SK-N-SH (cell line): ENCODE data around the gene RANBP10. TPM values are rescaled to one million over a fixed set of nuclear protein-coding genes. Genes with fewer than 3 reads are reported as not detected.

Experiments used
- CTCF ChIA-PET: fragments of 300-600, 350-600 bp; formaldehyde crosslinking; extraction: SDS; loops from one replicate; lab custom pipeline; 2021; lab: Yijun Ruan, JAX
- POLR2A ChIA-PET: fragments of 350-600 bp; sonication (Branson Sonifier 250); formaldehyde crosslinking; extraction: SDS; loops from one replicate; lab custom pipeline; 2020; ENCODE audit warnings: antibody characterized with exemption, inconsistent platforms; lab: Yijun Ruan, JAX
- DNase-seq: peaks from one replicate; pipeline ENCODE4 v3.0.0; 2012
- H2AFZ ChIP-seq: fragments of 200-600 bp; sonication (generic); 2 replicates; pipeline ENCODE4 v1.8.1; 2016; ENCODE audit warnings: antibody characterized with exemption, mild to moderate bottlenecking, low read depth
- H3F3A ChIP-seq: fragments of 200-600 bp; sonication (generic); replicated peaks from 2 replicates; pipeline ENCODE3; 2016; ENCODE audit warnings: antibody characterized with exemption, mild to moderate bottlenecking; ENCODE audit not compliant: insufficient read depth
- H3K27ac ChIP-seq, 2 experiments: fragments of 200-500 bp in 1 of 2; fragments of 200-600 bp in 1 of 2; sonication (Bioruptor generic) in 1 of 2; sonication (generic), shearing (Covaris generic) in 1 of 2; 2 replicates each; pipeline versions ENCODE4 v1.5.1 to v1.6.1; 2014 to 2016; ENCODE audit warnings: low read depth in 2 of 2, inconsistent platforms in 1 of 2, low read length in 1 of 2, mild to moderate bottlenecking in 1 of 2, mixed read lengths in 1 of 2
- H3K27me3 ChIP-seq: fragments of 200-600 bp; sonication (generic), shearing (Covaris generic); 2 replicates; pipeline ENCODE4 v1.6.1; 2016; ENCODE audit warnings: mixed run types; ENCODE audit not compliant: insufficient read depth
- H3K36me3 ChIP-seq, 2 experiments: fragments of 200-500 bp in 1 of 2; fragments of 200-600 bp in 1 of 2; sonication (Bioruptor generic) in 1 of 2; sonication (generic) in 1 of 2; replicated peaks in 1 of 2; 2 replicates each; pipeline versions ENCODE3 to v1.5.1; 2014 to 2016; ENCODE audit warnings: low read length in 1 of 2, mild to moderate bottlenecking in 1 of 2; ENCODE audit not compliant: insufficient read depth in 2 of 2, control insufficient read depth in 1 of 2
- H3K4me1 ChIP-seq, 2 experiments: fragments of 200-500 bp in 1 of 2; fragments of 200-600 bp in 1 of 2; sonication (Bioruptor generic) in 1 of 2; sonication (generic), shearing (Covaris generic) in 1 of 2; 2 replicates each; pipeline versions ENCODE4 v1.5.1 to v1.6.1; 2014 to 2016; ENCODE audit warnings: low read depth in 1 of 2, low read length in 1 of 2, mixed run types in 1 of 2; ENCODE audit not compliant: insufficient read depth in 2 of 2, control insufficient read depth in 1 of 2
- H3K4me2 ChIP-seq: fragments of 200-600 bp; sonication (generic), shearing (Covaris generic); 2 replicates; pipeline ENCODE4 v1.6.1; 2017; ENCODE audit warnings: mixed run types
- H3K4me3 ChIP-seq, 2 experiments: fragments of 200-500 bp in 1 of 2; fragments of 200-600 bp in 1 of 2; sonication (Bioruptor generic) in 1 of 2; sonication (generic), shearing (Covaris generic) in 1 of 2; 2 replicates each; pipeline versions ENCODE4 v1.5.1 to v1.8.1; 2014 to 2016; ENCODE audit warnings: low read depth in 2 of 2, inconsistent platforms in 1 of 2, low read length in 1 of 2, mild to moderate bottlenecking in 1 of 2, mixed read lengths in 1 of 2, moderate library complexity in 1 of 2
- H3K79me2 ChIP-seq: fragments of 200-600 bp; sonication (generic); 2 replicates; pipeline ENCODE4 v1.8.1; 2017; ENCODE audit warnings: mild to moderate bottlenecking; ENCODE audit not compliant: insufficient read depth
- H3K9ac ChIP-seq: fragments of 200-600 bp; sonication (generic); 2 replicates; pipeline ENCODE4 v1.6.1; 2017; ENCODE audit warnings: mixed run types
- H3K9me2 ChIP-seq: fragments of 200-600 bp; sonication (generic); 2 replicates; pipeline ENCODE4 v1.6.1; 2017; ENCODE audit warnings: mixed run types
- H3K9me3 ChIP-seq: fragments of 200-600 bp; sonication (generic); 2 replicates; pipeline ENCODE4 v1.6.1; 2017; ENCODE audit warnings: mixed run types, mild to moderate bottlenecking, moderate library complexity
- H4K20me1 ChIP-seq: fragments of 200-600 bp; sonication (generic); 2 replicates; pipeline ENCODE4 v1.6.1; 2017; ENCODE audit warnings: mild to moderate bottlenecking, mixed run types; ENCODE audit not compliant: insufficient read depth
- FOSL2 ChIP-seq: IDR thresholded peaks from 2 replicates; pipeline ENCODE4 v1.4.0; 2012; ENCODE audit warnings: low read depth, mild to moderate bottlenecking, moderate library complexity, borderline replicate concordance
- FOXM1 ChIP-seq: IDR thresholded peaks from 2 replicates; pipeline ENCODE4 v1.4.0; 2012; ENCODE audit warnings: low read depth, mild to moderate bottlenecking
- JUND ChIP-seq: IDR thresholded peaks from 2 replicates; pipeline ENCODE4 v1.4.0; 2012
- NFIC ChIP-seq: IDR thresholded peaks from 2 replicates; pipeline ENCODE4 v1.4.0; 2012; ENCODE audit warnings: borderline replicate concordance
- POLR2AphosphoS5 ChIP-seq: IDR thresholded peaks from 2 replicates; pipeline ENCODE4 v1.6.1; 2012; ENCODE audit warnings: low read depth, low read length
- RAD21 ChIP-seq: IDR thresholded peaks from 2 replicates; pipeline ENCODE4 v1.6.1; 2012; ENCODE audit warnings: mild to moderate bottlenecking, low read length
- RCOR1 ChIP-seq: fragments of 150-350 bp; IDR thresholded peaks from 2 replicates; pipeline ENCODE4 v1.6.1; 2017; ENCODE audit warnings: antibody characterized with exemption, low read length
- RFX5 ChIP-seq: IDR thresholded peaks from 2 replicates; pipeline ENCODE4 v1.6.1; 2012; ENCODE audit warnings: mild to moderate bottlenecking, improper control_type of control experiment, low read length
- RXRA ChIP-seq: IDR thresholded peaks from 2 replicates; pipeline ENCODE4 v1.4.0; 2012; ENCODE audit warnings: low read depth, mild to moderate bottlenecking, borderline replicate concordance
- SIN3A ChIP-seq: IDR thresholded peaks from 2 replicates; pipeline ENCODE4 v1.6.1; 2012; ENCODE audit warnings: low read depth, mild to moderate bottlenecking, low read length, moderate library complexity, borderline replicate concordance
- SMC3 ChIP-seq: IDR thresholded peaks from 2 replicates; pipeline ENCODE4 v1.6.1; 2012; ENCODE audit warnings: low read depth, low read length, improper control_type of control experiment
- TEAD4 ChIP-seq: IDR thresholded peaks from 2 replicates; pipeline ENCODE4 v1.4.0; 2012; ENCODE audit warnings: mild to moderate bottlenecking, borderline replicate concordance; ENCODE audit not compliant: insufficient read depth
- YY1 ChIP-seq: IDR thresholded peaks from 2 replicates; pipeline ENCODE4 v1.4.0; 2012; ENCODE audit warnings: low read depth, mild to moderate bottlenecking
- WGBS: methylation state at CpG from one replicate; pipeline ENCODE4 v1.1.6; 2017; ENCODE audit warnings: low lambda C conversion rate; 5-methylcytosine and 5-hydroxymethylcytosine counted together
- polyA plus RNA-seq, 3 experiments: library from polyadenylated mRNA; depleted of rRNA; stranded (reverse); fragments of >200 nt; gene quantifications; 2 replicates each; pipeline ENCODE4 v1.2.3, GENCODE V29; 2012
- TF ChIP-seq, protein P1 (sequence below): fragments of 150-350 bp; IDR thresholded peaks from 2 replicates; pipeline ENCODE4 v1.6.1; 2016; ENCODE audit warnings: mild to moderate bottlenecking, low read depth, low read length
- TF ChIP-seq, protein P2 (sequence below): IDR thresholded peaks from 2 replicates; pipeline ENCODE4 v1.4.0; 2012; ENCODE audit warnings: low read depth
- TF ChIP-seq, protein P3 (sequence below): fragments of 200-600 bp; sonication (generic); IDR thresholded peaks from 2 replicates; pipeline ENCODE4 v1.6.1; 2017; ENCODE audit warnings: antibody characterized with exemption, mild to moderate bottlenecking, moderate library complexity
- TF ChIP-seq, protein P4 (sequence below): fragments of 150-350 bp; IDR thresholded peaks from 2 replicates; pipeline ENCODE4 v1.6.1; 2017; ENCODE audit warnings: antibody characterized with exemption, low read length, low read depth, borderline replicate concordance

Gene RANBP10
- polyA plus RNA-seq, 1 of the 3 experiments (the other 2 are of a cell fraction) = 12.1 TPM

DNA sequence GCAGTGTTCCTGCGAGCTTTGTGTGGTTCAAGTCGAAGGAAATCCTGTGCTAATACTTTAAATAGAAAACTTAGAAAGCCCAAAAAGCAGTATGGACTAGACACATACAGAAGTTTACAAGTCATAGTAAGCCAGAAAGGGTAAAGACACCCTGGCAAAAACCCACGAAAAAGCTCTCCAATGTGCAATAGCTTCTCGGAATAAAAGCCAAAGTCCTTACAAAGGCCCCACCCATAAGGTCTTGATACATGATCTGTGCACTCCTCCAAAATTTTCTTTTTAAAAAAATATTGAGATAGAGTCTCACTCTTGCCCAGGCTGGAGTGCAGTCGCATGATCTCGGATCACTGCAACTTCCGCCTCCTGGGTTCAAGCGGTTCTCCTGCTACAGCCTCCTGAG, 129.4 kb downstream of the RANBP10 start:
- Histone ChIP-seq H4K20me1 (no peaks in the 10 kb centered on the region), H3F3A (no peaks in the 10 kb centered on the region), H3K4me3 (no peak overlapping the region), H2AFZ (no peak overlapping the region), H3K4me2 (no peak overlapping the region), H3K9me2 (no peaks in the 10 kb centered on the region), H3K27ac (no peak overlapping the region), H3K27me3 (no peaks in the 10 kb centered on the region), H3K79me2 (no peaks in the 10 kb centered on the region), H3K36me3 (peaks cover 5 to 10% of the 10 kb centered on the region in 2 experiments), H3K9ac (no peak overlapping the region), H3K4me1 (peaks cover 15 to 26% of the 10 kb centered on the region in 2 experiments; a peak in 2 of 4 replicates), H3K9me3 (no peaks in the 10 kb centered on the region)
- DNase-seq = no peak
- 96% methylated on average over 8 of the region's 8 CpGs for WGBS
- TF ChIP-seq NFIC = no peak
- no peak for TF ChIP-seq SMC3
- TF ChIP-seq JUND = no peak
- CTCF ChIA-PET = interaction anchor here (1.0 to 1.3 kb wide), 3 partner anchors 9 to 156 kb away, joined by 3 to 6 read pairs (median 3); no protein-coding TSS in a partner anchor
- POLR2A ChIA-PET = no interaction called here

DNA sequence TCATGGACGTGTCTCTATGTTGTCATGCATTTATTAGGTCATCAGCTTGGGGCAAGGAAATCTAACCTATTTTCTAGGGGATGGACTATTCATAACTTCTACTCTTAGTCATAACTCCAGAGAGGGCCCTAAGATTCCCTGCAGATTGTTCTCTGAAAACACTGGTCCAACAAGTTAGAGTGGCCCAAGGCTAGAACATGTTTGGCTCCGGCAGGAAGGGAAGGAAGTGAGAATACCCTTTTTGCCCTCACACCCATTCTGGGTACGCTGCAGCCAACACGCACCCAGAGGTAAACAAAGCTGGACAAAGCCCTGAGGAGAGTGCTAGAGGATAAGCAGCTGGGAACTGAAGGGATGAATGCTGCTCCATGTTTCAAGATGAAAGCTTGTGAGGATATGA, 129.8 kb downstream of the RANBP10 start:
- DNase-seq = no peak
- H3K4me2 ChIP-seq = no peak overlapping the region
- no peaks in the 10 kb centered on the region for H3K27me3 ChIP-seq
- ChIA-PET POLR2A (no interaction called here), CTCF (interaction anchor here (1.0 to 1.3 kb wide), 3 partner anchors 8 to 155 kb away, joined by 3 to 6 read pairs (median 3); no protein-coding TSS in a partner anchor)
- H3K9me2 ChIP-seq = no peaks in the 10 kb centered on the region
- H3K9ac ChIP-seq = no peak overlapping the region
- H4K20me1 ChIP-seq = no peaks in the 10 kb centered on the region
- WGBS = 95% methylated on average over 4 of the region's 4 CpGs
- no peak overlapping the region for H3K4me3 ChIP-seq
- peaks cover 15 to 26% of the 10 kb centered on the region in 2 experiments; a peak in 2 of 4 replicates for H3K4me1 ChIP-seq
- H3K79me2 ChIP-seq = no peaks in the 10 kb centered on the region
- H3K36me3 ChIP-seq = peaks cover 5 to 10% of the 10 kb centered on the region in 2 experiments
- no peaks in the 10 kb centered on the region for H3K9me3 ChIP-seq
- H3F3A ChIP-seq = no peaks in the 10 kb centered on the region
- H2AFZ ChIP-seq = no peak overlapping the region
- H3K27ac ChIP-seq = no peak overlapping the region
- TF ChIP-seq RFX5 (no peak), FOXM1 (no peak), TEAD4 (no peak)
- TF ChIP-seq, protein P1, sequence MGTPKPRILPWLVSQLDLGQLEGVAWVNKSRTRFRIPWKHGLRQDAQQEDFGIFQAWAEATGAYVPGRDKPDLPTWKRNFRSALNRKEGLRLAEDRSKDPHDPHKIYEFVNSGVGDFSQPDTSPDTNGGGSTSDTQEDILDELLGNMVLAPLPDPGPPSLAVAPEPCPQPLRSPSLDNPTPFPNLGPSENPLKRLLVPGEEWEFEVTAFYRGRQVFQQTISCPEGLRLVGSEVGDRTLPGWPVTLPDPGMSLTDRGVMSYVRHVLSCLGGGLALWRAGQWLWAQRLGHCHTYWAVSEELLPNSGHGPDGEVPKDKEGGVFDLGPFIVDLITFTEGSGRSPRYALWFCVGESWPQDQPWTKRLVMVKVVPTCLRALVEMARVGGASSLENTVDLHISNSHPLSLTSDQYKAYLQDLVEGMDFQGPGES = no peak

DNA sequence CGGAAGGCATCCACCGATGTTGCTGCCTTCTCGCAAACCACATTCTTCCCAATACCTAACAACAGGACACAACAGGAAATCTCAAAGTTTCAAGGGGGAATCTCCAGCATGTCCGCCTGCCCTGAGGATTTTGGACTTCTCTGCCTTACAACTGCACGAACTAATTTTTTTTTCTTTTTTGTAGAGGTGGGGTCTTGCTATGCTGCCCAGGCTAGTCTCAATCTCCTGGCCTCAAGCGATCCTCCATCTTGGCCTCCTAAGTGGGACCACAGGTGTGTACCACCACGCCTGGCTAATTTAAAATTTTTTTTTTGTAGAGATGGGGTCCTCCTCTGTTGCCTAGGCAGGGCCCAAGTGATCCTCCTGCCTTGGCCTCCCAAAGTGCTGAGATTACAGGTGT, 130.4 kb downstream of the RANBP10 start:
- Histone ChIP-seq H3K4me1 (peaks cover 15 to 26% of the 10 kb centered on the region in 2 experiments; a peak in 2 of 4 replicates), H3K4me2 (no peak overlapping the region), H3K9me3 (no peaks in the 10 kb centered on the region), H3F3A (no peaks in the 10 kb centered on the region), H2AFZ (no peak overlapping the region), H3K79me2 (no peaks in the 10 kb centered on the region), H3K9me2 (no peaks in the 10 kb centered on the region), H4K20me1 (no peaks in the 10 kb centered on the region), H3K27ac (no peak overlapping the region), H3K27me3 (no peaks in the 10 kb centered on the region), H3K9ac (no peak overlapping the region), H3K4me3 (no peak overlapping the region), H3K36me3 (peaks cover 5 to 10% of the 10 kb centered on the region in 2 experiments)
- CTCF ChIA-PET = interaction anchor here (1.3 kb wide), 1 partner anchor 155 kb away, joined by 6 read pairs; no protein-coding TSS in a partner anchor
- TF ChIP-seq YY1 (no peak), RAD21 (no peak), POLR2AphosphoS5 (no peak), FOSL2 (no peak), SIN3A (no peak), RCOR1 (no peak), RXRA (no peak), RFX5 (no peak)
- TF ChIP-seq, protein P2, sequence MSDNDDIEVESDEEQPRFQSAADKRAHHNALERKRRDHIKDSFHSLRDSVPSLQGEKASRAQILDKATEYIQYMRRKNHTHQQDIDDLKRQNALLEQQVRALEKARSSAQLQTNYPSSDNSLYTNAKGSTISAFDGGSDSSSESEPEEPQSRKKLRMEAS = no peak
- TF ChIP-seq, protein P3, sequence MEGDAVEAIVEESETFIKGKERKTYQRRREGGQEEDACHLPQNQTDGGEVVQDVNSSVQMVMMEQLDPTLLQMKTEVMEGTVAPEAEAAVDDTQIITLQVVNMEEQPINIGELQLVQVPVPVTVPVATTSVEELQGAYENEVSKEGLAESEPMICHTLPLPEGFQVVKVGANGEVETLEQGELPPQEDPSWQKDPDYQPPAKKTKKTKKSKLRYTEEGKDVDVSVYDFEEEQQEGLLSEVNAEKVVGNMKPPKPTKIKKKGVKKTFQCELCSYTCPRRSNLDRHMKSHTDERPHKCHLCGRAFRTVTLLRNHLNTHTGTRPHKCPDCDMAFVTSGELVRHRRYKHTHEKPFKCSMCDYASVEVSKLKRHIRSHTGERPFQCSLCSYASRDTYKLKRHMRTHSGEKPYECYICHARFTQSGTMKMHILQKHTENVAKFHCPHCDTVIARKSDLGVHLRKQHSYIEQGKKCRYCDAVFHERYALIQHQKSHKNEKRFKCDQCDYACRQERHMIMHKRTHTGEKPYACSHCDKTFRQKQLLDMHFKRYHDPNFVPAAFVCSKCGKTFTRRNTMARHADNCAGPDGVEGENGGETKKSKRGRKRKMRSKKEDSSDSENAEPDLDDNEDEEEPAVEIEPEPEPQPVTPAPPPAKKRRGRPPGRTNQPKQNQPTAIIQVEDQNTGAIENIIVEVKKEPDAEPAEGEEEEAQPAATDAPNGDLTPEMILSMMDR = no peak
- TF ChIP-seq, protein P4, sequence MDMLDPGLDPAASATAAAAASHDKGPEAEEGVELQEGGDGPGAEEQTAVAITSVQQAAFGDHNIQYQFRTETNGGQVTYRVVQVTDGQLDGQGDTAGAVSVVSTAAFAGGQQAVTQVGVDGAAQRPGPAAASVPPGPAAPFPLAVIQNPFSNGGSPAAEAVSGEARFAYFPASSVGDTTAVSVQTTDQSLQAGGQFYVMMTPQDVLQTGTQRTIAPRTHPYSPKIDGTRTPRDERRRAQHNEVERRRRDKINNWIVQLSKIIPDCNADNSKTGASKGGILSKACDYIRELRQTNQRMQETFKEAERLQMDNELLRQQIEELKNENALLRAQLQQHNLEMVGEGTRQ = no peak
- POLR2A ChIA-PET = interaction anchor here (0.5 kb wide), 1 partner anchor 262 kb away, joined by 3 read pairs; no protein-coding TSS in a partner anchor
- WGBS = 96% methylated on average over 7 of the region's 7 CpGs
- no peak for DNase-seq
